Neural crest cell (in vitro differentiated cells): ENCODE data around the gene APLP2. TPM values are rescaled to one million over a fixed set of nuclear protein-coding genes. Genes with fewer than 3 reads are reported as not detected.

Experiments
- DNase-seq: peaks from one replicate; pipeline ENCODE4 v3.0.0; 2021; ENCODE audit warnings: low read depth, mixed read lengths, low spot score
- H3K27ac Mint-ChIP-seq: one replicate; pipeline ENCODE4 v1.8.0; 2021; ENCODE audit warnings: mild to moderate bottlenecking, mixed read lengths; ENCODE audit not compliant: unreplicated experiment
- H3K27me3 Mint-ChIP-seq: 2 replicates; pipeline ENCODE4 v1.8.0; 2021; ENCODE audit warnings: low read depth, mild to moderate bottlenecking, mixed read lengths
- H3K36me3 Mint-ChIP-seq: 2 replicates; pipeline ENCODE4 v1.8.0; 2021; ENCODE audit warnings: low read depth, mild to moderate bottlenecking, mixed read lengths
- H3K4me1 Mint-ChIP-seq: 2 replicates; pipeline ENCODE4 v1.8.0; 2021; ENCODE audit warnings: mixed read lengths
- H3K4me3 Mint-ChIP-seq: one replicate; pipeline ENCODE4 v1.8.0; 2021; ENCODE audit warnings: mild to moderate bottlenecking, mixed read lengths
- H3K9me3 Mint-ChIP-seq: 2 replicates; pipeline ENCODE4 v1.8.0; 2021; ENCODE audit warnings: mixed read lengths
- total RNA-seq: library from RNA; stranded (reverse); gene quantifications from 2 replicates; pipeline ENCODE4 v1.2.1, GENCODE V29; 2021
- TF ChIP-seq, protein P1 (sequence below): fragments of 200-600 bp; sonication (generic); conservative IDR thresholded peaks from 2 replicates; pipeline ENCODE4 v1.5.0; 2021; ENCODE audit warnings: antibody characterized with exemption, mild to moderate bottlenecking

APLP2 gene
- total RNA-seq, 1 donor from 2014 or later: 234 TPM

DNA sequence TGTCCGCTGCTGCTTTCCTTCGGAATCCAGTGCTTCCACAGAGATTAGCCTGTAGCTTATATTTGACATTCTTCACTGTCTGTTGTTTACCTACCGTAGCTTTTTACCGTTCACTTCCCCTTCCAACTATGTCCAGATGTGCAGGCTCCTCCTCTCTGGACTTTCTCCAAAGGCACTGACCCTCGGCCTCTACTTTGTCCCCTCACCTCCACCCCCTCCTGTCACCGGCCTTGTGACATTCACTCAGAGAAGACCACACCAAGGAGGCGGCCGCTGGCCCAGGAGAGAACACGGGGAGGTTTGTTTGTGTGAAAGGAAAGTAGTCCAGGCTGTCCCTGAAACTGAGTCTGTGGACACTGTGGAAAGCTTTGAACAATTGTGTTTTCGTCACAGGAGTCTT, 74.4 kb downstream of the APLP2 start:
- Mint-ChIP-seq H3K9me3 (no peaks in the 10 kb centered on the region), H3K4me1 (peaks cover 29% of the 10 kb centered on the region), H3K36me3 (peaks cover 22% of the 10 kb centered on the region), H3K4me3 (no peak overlapping the region), H3K27ac (peak overlapping the region; percentile 52), H3K27me3 (no peaks in the 10 kb centered on the region)
- no peak for DNase-seq
- TF ChIP-seq, protein P1, sequence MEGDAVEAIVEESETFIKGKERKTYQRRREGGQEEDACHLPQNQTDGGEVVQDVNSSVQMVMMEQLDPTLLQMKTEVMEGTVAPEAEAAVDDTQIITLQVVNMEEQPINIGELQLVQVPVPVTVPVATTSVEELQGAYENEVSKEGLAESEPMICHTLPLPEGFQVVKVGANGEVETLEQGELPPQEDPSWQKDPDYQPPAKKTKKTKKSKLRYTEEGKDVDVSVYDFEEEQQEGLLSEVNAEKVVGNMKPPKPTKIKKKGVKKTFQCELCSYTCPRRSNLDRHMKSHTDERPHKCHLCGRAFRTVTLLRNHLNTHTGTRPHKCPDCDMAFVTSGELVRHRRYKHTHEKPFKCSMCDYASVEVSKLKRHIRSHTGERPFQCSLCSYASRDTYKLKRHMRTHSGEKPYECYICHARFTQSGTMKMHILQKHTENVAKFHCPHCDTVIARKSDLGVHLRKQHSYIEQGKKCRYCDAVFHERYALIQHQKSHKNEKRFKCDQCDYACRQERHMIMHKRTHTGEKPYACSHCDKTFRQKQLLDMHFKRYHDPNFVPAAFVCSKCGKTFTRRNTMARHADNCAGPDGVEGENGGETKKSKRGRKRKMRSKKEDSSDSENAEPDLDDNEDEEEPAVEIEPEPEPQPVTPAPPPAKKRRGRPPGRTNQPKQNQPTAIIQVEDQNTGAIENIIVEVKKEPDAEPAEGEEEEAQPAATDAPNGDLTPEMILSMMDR: no peak

DNA sequence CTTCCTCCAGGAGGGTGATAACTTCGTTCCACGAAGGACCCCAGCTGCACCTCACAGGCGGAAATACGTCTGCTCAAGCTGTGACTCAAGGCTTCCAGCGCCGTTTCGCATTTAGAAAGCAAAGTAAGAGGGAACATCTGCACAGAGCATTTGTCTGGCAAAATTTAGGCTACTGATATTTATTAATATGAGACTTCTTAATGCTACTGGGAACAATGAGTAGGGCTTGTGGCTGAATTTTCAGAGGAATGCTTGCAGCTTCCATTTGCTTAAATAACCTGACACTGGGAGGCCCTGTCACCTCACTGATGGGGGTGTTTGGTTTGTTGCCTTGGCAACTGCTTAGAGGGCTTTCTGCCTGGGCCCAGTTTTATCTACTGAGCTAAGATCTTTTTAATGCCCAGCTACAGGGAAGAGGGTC, 75.2 kb downstream of the APLP2 start:
- H3K4me3 Mint-ChIP-seq: no peak overlapping the region
- peaks cover 19% of the 10 kb centered on the region for H3K36me3 Mint-ChIP-seq
- H3K9me3 Mint-ChIP-seq: no peaks in the 10 kb centered on the region
- peak overlapping the region; percentile 61 for H3K27ac Mint-ChIP-seq
- no peaks in the 10 kb centered on the region for H3K27me3 Mint-ChIP-seq
- TF ChIP-seq, protein P1: no peak
- DNase-seq: no peak
- peaks cover 29% of the 10 kb centered on the region for H3K4me1 Mint-ChIP-seq

DNA sequence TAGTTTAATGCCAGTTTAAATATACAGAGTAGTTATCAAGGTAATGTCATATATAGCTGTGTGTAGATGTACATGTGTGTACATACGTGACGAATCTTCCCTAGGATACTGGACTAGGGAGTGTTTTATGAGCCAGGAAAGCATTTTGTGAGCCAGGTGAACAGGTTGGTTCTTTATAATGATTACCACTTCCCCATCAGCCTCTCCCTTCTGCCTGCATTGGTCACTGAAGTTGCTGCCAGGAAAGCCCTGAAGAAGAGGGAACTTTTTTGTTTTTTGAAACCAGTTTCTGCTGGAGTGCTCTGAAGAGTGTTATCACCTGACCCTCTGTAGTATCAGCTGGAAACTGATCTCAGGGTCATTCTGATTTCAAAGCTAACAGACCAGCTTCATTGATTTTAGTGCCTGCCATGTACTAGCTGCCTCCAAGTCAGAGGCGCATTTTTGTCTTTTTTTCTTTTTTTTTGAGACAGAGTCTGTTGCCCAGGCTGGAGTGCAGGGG, 75.7 kb downstream of the APLP2 start:
- Mint-ChIP-seq H3K9me3 (no peaks in the 10 kb centered on the region), H3K4me3 (no peak overlapping the region), H3K4me1 (peaks cover 29% of the 10 kb centered on the region), H3K36me3 (peaks cover 14% of the 10 kb centered on the region), H3K27ac (peak overlapping the region; percentile 61), H3K27me3 (no peaks in the 10 kb centered on the region)
- DNase-seq: no peak
- TF ChIP-seq, protein P1: no peak

DNA sequence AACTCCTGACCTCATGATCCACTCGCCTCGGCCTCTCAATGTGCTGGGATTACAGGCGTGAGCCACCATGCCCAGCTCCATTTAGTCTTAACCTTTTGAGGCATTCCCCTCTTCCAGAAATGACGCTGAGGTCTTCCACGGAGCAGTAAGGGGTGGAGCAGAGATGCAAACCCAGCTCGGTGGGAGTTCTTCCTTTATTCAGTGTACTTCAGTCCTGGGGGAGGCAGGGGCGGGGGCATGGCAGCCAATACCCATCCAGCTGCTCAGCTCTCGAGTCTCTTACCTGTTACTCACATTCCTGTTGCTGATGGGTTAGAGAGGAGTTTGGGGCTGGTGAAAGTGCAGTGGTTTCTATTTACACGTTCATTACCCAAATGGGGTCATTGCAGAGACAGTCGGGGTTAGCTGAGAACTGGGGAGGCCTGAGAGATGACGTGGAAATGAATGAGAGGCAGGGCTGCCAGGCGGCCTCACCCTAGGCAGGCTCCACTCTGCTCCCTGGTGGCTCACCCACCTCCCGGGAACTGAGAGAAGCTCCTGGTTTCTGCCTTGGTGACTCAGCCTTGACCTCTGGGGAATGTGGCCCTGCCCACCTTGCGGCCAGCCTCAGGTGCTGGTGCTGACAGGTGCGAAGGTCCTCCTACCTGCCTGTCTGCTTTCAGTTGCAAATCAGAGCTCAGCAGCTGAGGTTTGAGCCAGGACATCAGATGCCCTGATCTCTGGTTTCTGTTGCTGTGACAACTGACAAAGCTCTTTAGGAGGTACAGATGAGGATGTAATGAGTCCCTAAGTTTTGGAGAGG, 76.5 kb downstream of the APLP2 start:
- Mint-ChIP-seq H3K4me1 (peaks cover 29% of the 10 kb centered on the region), H3K27ac (peak overlapping the region; percentile 28), H3K4me3 (no peak overlapping the region), H3K27me3 (no peaks in the 10 kb centered on the region), H3K36me3 (peaks cover 15% of the 10 kb centered on the region), H3K9me3 (no peaks in the 10 kb centered on the region)
- DNase-seq: no peak
- TF ChIP-seq, protein P1: no peak

DNA sequence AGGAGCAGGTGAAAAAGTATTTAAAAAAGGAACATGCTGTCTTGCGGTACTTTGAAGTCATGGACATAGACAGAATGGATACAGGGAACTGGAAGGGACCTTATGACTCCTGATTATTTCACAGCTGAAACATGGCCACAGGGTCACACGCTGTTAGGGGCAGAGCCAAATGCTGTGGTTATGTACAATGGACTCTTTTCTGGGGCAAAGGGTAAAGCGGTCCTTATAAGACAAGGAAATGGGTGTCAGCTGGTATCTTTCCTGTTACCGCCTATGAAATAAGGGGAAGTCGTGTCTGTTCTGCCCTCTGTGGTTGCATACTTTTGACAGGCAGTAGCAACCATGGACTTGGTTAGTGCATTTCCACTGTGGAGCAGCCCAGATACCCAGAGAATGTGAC, 77.1 kb downstream of the APLP2 start:
- Mint-ChIP-seq H3K9me3 (no peaks in the 10 kb centered on the region), H3K4me1 (peaks cover 29% of the 10 kb centered on the region), H3K27ac (peak overlapping the region; percentile 28), H3K27me3 (no peaks in the 10 kb centered on the region), H3K36me3 (peaks cover 15% of the 10 kb centered on the region), H3K4me3 (no peak overlapping the region)
- TF ChIP-seq, protein P1: no peak
- DNase-seq: no peak
